Measurements from ENCODE around the gene SLC12A9.

SLC12A9 gene

GRCh38 chr7:100911484-100911883, 59.0 kb downstream of the SLC12A9 start:
- no peak overlapping the region for H3K4me3 ChIP-seq (ENCODE audit: low read depth, low read length)
- TF ChIP-seq, protein P1, sequence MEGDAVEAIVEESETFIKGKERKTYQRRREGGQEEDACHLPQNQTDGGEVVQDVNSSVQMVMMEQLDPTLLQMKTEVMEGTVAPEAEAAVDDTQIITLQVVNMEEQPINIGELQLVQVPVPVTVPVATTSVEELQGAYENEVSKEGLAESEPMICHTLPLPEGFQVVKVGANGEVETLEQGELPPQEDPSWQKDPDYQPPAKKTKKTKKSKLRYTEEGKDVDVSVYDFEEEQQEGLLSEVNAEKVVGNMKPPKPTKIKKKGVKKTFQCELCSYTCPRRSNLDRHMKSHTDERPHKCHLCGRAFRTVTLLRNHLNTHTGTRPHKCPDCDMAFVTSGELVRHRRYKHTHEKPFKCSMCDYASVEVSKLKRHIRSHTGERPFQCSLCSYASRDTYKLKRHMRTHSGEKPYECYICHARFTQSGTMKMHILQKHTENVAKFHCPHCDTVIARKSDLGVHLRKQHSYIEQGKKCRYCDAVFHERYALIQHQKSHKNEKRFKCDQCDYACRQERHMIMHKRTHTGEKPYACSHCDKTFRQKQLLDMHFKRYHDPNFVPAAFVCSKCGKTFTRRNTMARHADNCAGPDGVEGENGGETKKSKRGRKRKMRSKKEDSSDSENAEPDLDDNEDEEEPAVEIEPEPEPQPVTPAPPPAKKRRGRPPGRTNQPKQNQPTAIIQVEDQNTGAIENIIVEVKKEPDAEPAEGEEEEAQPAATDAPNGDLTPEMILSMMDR (IDR thresholded peaks at IDR 0.05; ENCODE audit: low read depth, low read length, missing control alignments), result no peak
- no peak for DNase-seq (ENCODE audit: low read depth)

GRCh38 chr7:100914208-100914878, 61.8 kb downstream of the SLC12A9 start:
- no peak overlapping the region for H3K4me3 ChIP-seq (ENCODE audit: low read depth, low read length)
- no peak for DNase-seq (ENCODE audit: low read depth)
- TF ChIP-seq, protein P1 (IDR thresholded peaks at IDR 0.05; ENCODE audit: low read depth, low read length, missing control alignments), result no peak

- TF ChIP-seq, protein P1 (IDR thresholded peaks at IDR 0.05; ENCODE audit: low read depth, low read length, missing control alignments), result no peak
- no peak overlapping the region for H3K4me3 ChIP-seq (ENCODE audit: low read depth, low read length)
- DNase-seq (ENCODE audit: low read depth), result no peak
These were observed 62.5 kb downstream of the SLC12A9 start for GRCh38 chr7:100914879-100915447.
